Spleen (tissue), 11 donors: ENCODE measurements around the gene EPB41L4A. TPM values are rescaled to one million over a fixed set of nuclear protein-coding genes. Genes with fewer than 3 reads are reported as not detected.

Experiments used
- DNase-seq: peaks from one replicate; pipeline ENCODE4 v3.0.0-alpha.2; 2020
- H3K27ac ChIP-seq, 8 donors: fragments of 200-600 bp; sonication (generic) in 7 of 8; 1 replicate in 4 of 8; 2 replicates in 4 of 8; pipeline versions ENCODE4 v1.5.0 to v1.8.0; 2016 to 2021; ENCODE audit warnings: inconsistent platforms in 4 of 8, mild to moderate bottlenecking in 4 of 8, moderate library complexity in 1 of 8
- H3K27me3 ChIP-seq, 7 donors: fragments of 200-600 bp; sonication (generic) in 6 of 7; replicated peaks in 1 of 7; 1 replicate in 4 of 7; 2 replicates in 3 of 7; pipeline versions ENCODE4 v1.5.0 to v1.8.0; 2016 to 2021; ENCODE audit warnings: inconsistent platforms in 3 of 7, mild to moderate bottlenecking in 1 of 7
- H3K36me3 ChIP-seq, 6 donors: fragments of 200-600 bp; sonication (generic) in 5 of 6; 1 replicate in 4 of 6; 2 replicates in 2 of 6; pipeline versions ENCODE4 v1.5.0 to v1.8.0; 2016 to 2021; ENCODE audit warnings: inconsistent platforms in 2 of 6
- H3K4me1 ChIP-seq, 6 donors: fragments of 200-600 bp; sonication (generic) in 5 of 6; 1 replicate in 3 of 6; 2 replicates in 3 of 6; pipeline versions ENCODE4 v1.5.0 to v1.8.0; 2016 to 2021; ENCODE audit warnings: inconsistent platforms in 3 of 6
- H3K4me3 ChIP-seq, 8 donors: fragments of 200-600 bp; sonication (generic) in 7 of 8; 1 replicate in 4 of 8; 2 replicates in 4 of 8; pipeline versions ENCODE4 v1.5.0 to v1.8.0; 2016 to 2021; ENCODE audit warnings: inconsistent platforms in 4 of 8, mild to moderate bottlenecking in 4 of 8, moderate library complexity in 2 of 8
- H3K9me3 ChIP-seq, 8 donors: fragments of 200-600 bp; sonication (generic) in 7 of 8; 1 replicate in 4 of 8; 2 replicates in 4 of 8; pipeline versions ENCODE4 v1.5.0 to v1.8.0; 2016 to 2021; ENCODE audit warnings: inconsistent platforms in 4 of 8
- POLR2A ChIP-seq, 3 donors: fragments of 450-650 bp; IDR thresholded peaks; one replicate each; pipeline ENCODE4 v1.5.1; 2017; ENCODE audit warnings: antibody characterized with exemption in 3 of 3, mild to moderate bottlenecking in 1 of 3
- POLR2AphosphoS5 ChIP-seq, 3 donors: sonication (generic); formaldehyde crosslinking; IDR thresholded peaks; one replicate each; pipeline ENCODE4 v1.5.1; 2017; ENCODE audit warnings: antibody characterized with exemption in 3 of 3
- WGBS, 5 donors: extraction: QIAGEN DNeasy Blood & Tissue Kit in 3 of 5; methylation state at CpG; one replicate each; pipeline versions ENCODE4 v1.1.5 to v1.1.7; 2013 to 2018; 5-methylcytosine and 5-hydroxymethylcytosine counted together
- intact Hi-C: fragments of 100-400 bp; cut with DNase I; formaldehyde crosslinking; loops from one replicate; pipeline ENCODE4 v1.15.0; 2023; ENCODE audit warnings: low total_unique reads
- polyA plus RNA-seq, 3 donors: library from polyadenylated mRNA; stranded (reverse); fragments of 200-250 nt; gene quantifications; one replicate each; pipeline ENCODE4 v1.2.1, GENCODE V29; 2013
- total RNA-seq, 7 donors: library from RNA; depleted of rRNA in 3 of 7; stranded (reverse); fragments of >200 nt in 3 of 7; fragmentation: NEBNext Ultra II Directional in 4 of 7; extraction: Animal tissue kit (Norgen Biotek cat#: 25700) in 4 of 7; gene quantifications; one replicate each; pipeline versions ENCODE4 v1.1.0 to v1.2.1, GENCODE V29; 2016 to 2021
- TF ChIP-seq, protein P1 (sequence below), 11 experiments: fragments of 200-600 bp in 7 of 11; fragments of 450-650 bp in 4 of 11; sonication (generic) in 4 of 11; IDR thresholded peaks in 8 of 11; conservative IDR thresholded peaks in 3 of 11; 1 replicate in 7 of 11; 2 replicates in 4 of 11; pipeline versions ENCODE4 v1.4.0 to v1.8.0; 2016 to 2021; ENCODE audit warnings: antibody characterized with exemption in 11 of 11, inconsistent platforms in 4 of 11, mild to moderate bottlenecking in 1 of 11
- donor health status: healthy with polysubstance abuse.
- donor health status: DM: no; HTN: no; CAD: no; lungs with moderate emphysema.
- donor health status: DM: no; HTN: no; CAD: no.
- donor health status: Bipolar disorder and iron deficiency.
- donor health status: healthy.
- donor health status: DM: no; HTN: no; CAD: no.
- donor health status: DM: yes; HTN: yes; CAD: no.

EPB41L4A gene
- total and polyA plus RNA-seq, 10 donors = 1.4 to 28.1 (median 12.2) TPM

DNA sequence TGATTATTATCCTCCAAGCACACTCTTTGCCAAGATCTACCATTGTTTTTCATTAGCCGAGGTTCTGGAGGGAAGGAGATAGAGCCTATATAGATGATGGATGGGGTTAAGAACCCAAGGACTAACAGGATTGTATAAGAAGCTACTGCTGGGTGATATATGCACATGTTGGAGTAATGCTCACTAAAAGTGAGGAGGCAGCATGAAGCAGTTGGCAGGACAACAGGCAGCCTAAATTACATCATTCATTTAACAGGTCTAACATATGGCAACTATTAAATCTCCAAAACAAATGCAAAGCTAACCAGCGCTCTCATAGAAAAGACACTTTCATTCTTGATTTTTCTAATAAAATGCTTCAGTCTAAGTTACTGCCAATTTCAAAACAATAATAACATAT, 293.2 kb downstream of the EPB41L4A start:
- no peaks in the 10 kb centered on the region for H3K27me3 ChIP-seq
- H3K4me3 ChIP-seq = no peak overlapping the region
- 91 to 94% (median 93%) methylated on average over 2 of the region's 2 CpGs for WGBS, 5 donors
- H3K27ac ChIP-seq = no peak overlapping the region
- TF ChIP-seq, protein P1, sequence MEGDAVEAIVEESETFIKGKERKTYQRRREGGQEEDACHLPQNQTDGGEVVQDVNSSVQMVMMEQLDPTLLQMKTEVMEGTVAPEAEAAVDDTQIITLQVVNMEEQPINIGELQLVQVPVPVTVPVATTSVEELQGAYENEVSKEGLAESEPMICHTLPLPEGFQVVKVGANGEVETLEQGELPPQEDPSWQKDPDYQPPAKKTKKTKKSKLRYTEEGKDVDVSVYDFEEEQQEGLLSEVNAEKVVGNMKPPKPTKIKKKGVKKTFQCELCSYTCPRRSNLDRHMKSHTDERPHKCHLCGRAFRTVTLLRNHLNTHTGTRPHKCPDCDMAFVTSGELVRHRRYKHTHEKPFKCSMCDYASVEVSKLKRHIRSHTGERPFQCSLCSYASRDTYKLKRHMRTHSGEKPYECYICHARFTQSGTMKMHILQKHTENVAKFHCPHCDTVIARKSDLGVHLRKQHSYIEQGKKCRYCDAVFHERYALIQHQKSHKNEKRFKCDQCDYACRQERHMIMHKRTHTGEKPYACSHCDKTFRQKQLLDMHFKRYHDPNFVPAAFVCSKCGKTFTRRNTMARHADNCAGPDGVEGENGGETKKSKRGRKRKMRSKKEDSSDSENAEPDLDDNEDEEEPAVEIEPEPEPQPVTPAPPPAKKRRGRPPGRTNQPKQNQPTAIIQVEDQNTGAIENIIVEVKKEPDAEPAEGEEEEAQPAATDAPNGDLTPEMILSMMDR (IDR thresholded peaks at IDR 0.05 in 8 of 11, conservative IDR thresholded peaks at IDR 0.05 in 3 of 11) = no peak
- TF ChIP-seq POLR2A (IDR thresholded peaks at IDR 0.05) (no peak), POLR2AphosphoS5 (IDR thresholded peaks at IDR 0.05) (no peak)
- H3K4me1 ChIP-seq = no peaks in the 10 kb centered on the region
- peaks cover 0 to 5% (median 0%) of the 10 kb centered on the region in 8 donors for H3K9me3 ChIP-seq
- no peak for DNase-seq
- no peaks in the 10 kb centered on the region for H3K36me3 ChIP-seq
- intact Hi-C loops = no loop called here

DNA sequence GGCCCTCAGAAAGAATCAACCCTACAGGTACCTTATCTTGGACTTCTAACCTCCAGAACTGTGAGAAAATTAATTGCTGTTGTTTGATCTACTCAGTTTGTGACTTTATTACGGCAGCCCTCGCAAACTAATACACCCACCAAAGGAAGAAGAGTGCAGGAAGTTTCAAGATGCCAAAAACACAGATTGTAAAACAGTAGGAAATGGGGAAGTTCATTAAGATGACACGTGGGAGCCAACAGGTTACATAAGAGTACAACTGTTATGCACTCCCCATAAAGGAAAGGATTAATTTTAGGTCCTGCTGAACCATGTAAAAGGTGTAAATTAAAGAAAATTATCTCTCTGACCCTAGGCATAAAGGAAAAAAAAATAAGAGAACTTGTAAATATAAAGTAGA, 294.3 kb downstream of the EPB41L4A start:
- Histone ChIP-seq H3K27me3 (no peaks in the 10 kb centered on the region), H3K36me3 (no peaks in the 10 kb centered on the region), H3K4me3 (no peak overlapping the region), H3K4me1 (no peaks in the 10 kb centered on the region), H3K9me3 (peaks cover 0 to 13% (median 2%) of the 10 kb centered on the region in 8 donors), H3K27ac (no peak overlapping the region)
- intact Hi-C loops = no loop called here
- 24 to 39% (median 29%) methylated on average over 3 of the region's 3 CpGs for WGBS, 5 donors
- no peak for DNase-seq
- TF ChIP-seq POLR2A (IDR thresholded peaks at IDR 0.05) = no peak
- TF ChIP-seq POLR2AphosphoS5 (IDR thresholded peaks at IDR 0.05) = no peak
- TF ChIP-seq, protein P1 (IDR thresholded peaks at IDR 0.05 in 8 of 11, conservative IDR thresholded peaks at IDR 0.05 in 3 of 11) = no peak

DNA sequence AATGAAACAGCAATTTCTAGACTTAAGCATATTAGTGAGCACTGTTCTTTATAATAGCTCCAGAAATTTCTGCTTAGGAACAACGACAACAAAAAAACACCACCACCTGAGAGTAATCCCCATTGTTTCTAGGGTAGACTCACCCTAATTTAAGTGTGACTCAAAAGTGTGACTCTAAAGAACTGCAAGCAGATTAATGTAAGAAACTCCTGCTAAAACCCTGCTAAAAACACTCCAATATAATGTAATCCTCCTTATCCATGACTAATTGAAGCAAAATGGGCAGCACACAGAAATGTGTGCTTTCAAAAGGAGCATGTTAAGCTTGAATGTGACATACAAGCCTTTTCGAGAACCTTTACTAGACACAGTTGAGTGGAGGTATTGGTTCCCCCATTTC, 296.0 kb downstream of the EPB41L4A start:
- intact Hi-C loops = no loop called here
- H3K4me1 ChIP-seq = no peaks in the 10 kb centered on the region
- WGBS, 5 donors = 78 to 93% (median 86%) methylated on average over 2 of the region's 2 CpGs
- H3K27ac ChIP-seq = no peak overlapping the region
- H3K27me3 ChIP-seq = no peaks in the 10 kb centered on the region
- H3K4me3 ChIP-seq = no peak overlapping the region
- peaks cover 0 to 13% (median 2%) of the 10 kb centered on the region in 8 donors for H3K9me3 ChIP-seq
- H3K36me3 ChIP-seq = no peaks in the 10 kb centered on the region
- TF ChIP-seq, protein P1 (IDR thresholded peaks at IDR 0.05 in 8 of 11, conservative IDR thresholded peaks at IDR 0.05 in 3 of 11) = no peak
- no peak for TF ChIP-seq POLR2AphosphoS5 (IDR thresholded peaks at IDR 0.05)
- no peak for TF ChIP-seq POLR2A (IDR thresholded peaks at IDR 0.05)
- no peak for DNase-seq

DNA sequence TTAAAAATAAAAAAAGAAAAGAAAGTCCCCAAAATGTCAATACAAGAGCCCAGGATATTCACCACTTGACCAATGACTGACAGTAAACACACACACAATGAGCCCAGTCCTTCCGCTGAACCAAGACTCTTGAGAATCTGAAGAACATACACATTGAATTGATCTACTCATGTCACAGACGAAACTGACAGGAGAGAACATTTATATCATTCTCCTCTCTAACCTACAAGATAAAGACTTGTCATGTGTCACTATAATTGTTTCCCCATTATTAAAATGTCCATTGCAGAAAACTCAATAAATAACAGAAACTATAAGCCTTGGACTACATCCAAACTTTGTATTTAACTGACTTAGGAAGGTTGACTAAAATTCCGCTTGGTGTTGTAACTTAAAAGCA, 296.7 kb downstream of the EPB41L4A start:
- no peak overlapping the region for H3K4me3 ChIP-seq
- H3K36me3 ChIP-seq = no peaks in the 10 kb centered on the region
- WGBS, 5 donors = 85 to 90% (median 89%) methylated on average over 3 of the region's 3 CpGs
- H3K4me1 ChIP-seq = no peaks in the 10 kb centered on the region
- H3K9me3 ChIP-seq = peaks cover 0 to 13% (median 2%) of the 10 kb centered on the region in 8 donors
- TF ChIP-seq POLR2A (IDR thresholded peaks at IDR 0.05) (no peak), POLR2AphosphoS5 (IDR thresholded peaks at IDR 0.05) (no peak)
- TF ChIP-seq, protein P1 (IDR thresholded peaks at IDR 0.05 in 8 of 11, conservative IDR thresholded peaks at IDR 0.05 in 3 of 11) = no peak
- H3K27me3 ChIP-seq = no peaks in the 10 kb centered on the region
- DNase-seq = no peak
- intact Hi-C loops = no loop called here
- no peak overlapping the region for H3K27ac ChIP-seq
